Measurements from ENCODE around the gene CKM. TPM values are rescaled to one million over a fixed set of nuclear protein-coding genes. Genes with fewer than 3 reads are reported as not detected.
"Not testable (repeated sequence)": the region's sequence is repeated elsewhere in the genome, so short reads cannot be mapped to it uniquely, and the experiment has no call there.

CKM gene
- total and polyA plus RNA-seq, 2 of the 4 experiments (the other 2 are of a cell fraction), result not detected

DNA sequence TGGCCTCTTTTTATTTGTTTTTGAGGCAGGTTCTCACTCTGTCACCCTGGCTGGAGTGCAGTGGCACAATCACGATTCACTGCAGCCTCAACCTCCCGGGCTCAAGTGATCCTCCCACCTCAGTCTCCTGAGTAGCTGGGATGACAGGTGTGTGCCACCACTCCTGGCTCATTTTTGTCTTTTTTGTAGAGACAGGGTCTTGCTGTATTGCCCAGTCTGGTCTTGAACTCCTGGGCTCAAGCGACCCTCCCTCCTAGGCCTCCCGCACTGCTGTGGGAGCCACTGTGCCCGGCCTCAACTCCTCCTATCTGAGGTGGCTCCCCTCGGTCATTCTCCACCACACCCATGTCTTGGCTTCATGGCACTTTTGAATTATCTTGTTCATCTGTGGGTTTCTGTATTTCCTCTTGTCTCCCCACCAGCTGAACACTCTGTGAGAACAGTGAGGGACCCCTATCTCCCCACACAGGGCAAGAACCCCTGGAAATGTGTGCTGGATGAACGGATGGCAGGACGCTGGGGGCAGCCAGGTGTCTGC, 7.9 kb downstream of the CKM start:
- Histone ChIP-seq H2BK5ac (ENCODE audit: low read depth, low read length, poor library complexity, severe bottlenecking) (no peak overlapping the region), H4K91ac (ENCODE audit: insufficient read depth, low read depth, low read length) (no peak overlapping the region), H3K4me1 (ENCODE audit: control insufficient read depth, insufficient read depth, low read length) (no peaks in the 10 kb centered on the region), H3K4ac (ENCODE audit: low read depth, low read length) (no peak overlapping the region), H2AFZ (replicated peaks; ENCODE audit: low read length, poor library complexity) (no peak overlapping the region), H3K23ac (ENCODE audit: low read depth, low read length) (no peak overlapping the region), H2BK120ac (ENCODE audit: low read depth, low read length) (no peak overlapping the region), H3K27ac (ENCODE audit: insufficient read depth, low read length) (no peak overlapping the region), H4K5ac (ENCODE audit: low read depth, low read length) (no peak overlapping the region), H3K9me3 (ENCODE audit: control insufficient read depth, insufficient read depth, low read length) (no peaks in the 10 kb centered on the region), H3K79me1 (ENCODE audit: low read depth in 1 of 2, low read length in 2 of 2) (no peaks in the 10 kb centered on the region), H3K4me3 (ENCODE audit: insufficient read depth, low read depth, low read length) (no peak overlapping the region), H3K56ac (ENCODE audit: extremely low read depth, insufficient read depth, low read length) (no peak overlapping the region), H4K20me1 (ENCODE audit: insufficient read depth, low read length) (no peaks in the 10 kb centered on the region), H3K18ac (ENCODE audit: low read depth, low read length) (no peak overlapping the region), H3K9ac (ENCODE audit: low read depth, low read length) (no peak overlapping the region), H2BK15ac (ENCODE audit: low read depth, low read length) (no peak overlapping the region), H2AK5ac (ENCODE audit: low read depth, low read length) (no peak overlapping the region), H2AK9ac (replicated peaks; ENCODE audit: low read depth, low read length, poor library complexity) (no peak overlapping the region), H3K36me3 (ENCODE audit: control insufficient read depth, insufficient read depth, low read length) (no peaks in the 10 kb centered on the region), H3K14ac (replicated peaks; ENCODE audit: low read depth, low read length) (no peak overlapping the region), H2BK20ac (ENCODE audit: low read depth, low read length) (no peak overlapping the region), H3K4me2 (ENCODE audit: low read depth, low read length) (no peak overlapping the region), H3K9me1 (ENCODE audit: insufficient read depth, low read length) (no peaks in the 10 kb centered on the region), H4K8ac (ENCODE audit: low read depth in 2 of 2, low read length in 2 of 2) (no peak overlapping the region), H3K27me3 (ENCODE audit: control insufficient read depth, insufficient read depth, low read length) (peaks cover 30% of the 10 kb centered on the region)
- 80% methylated on average over 1 of the region's 8 CpGs; no CpG with 5 or more reads in 1 of the 2 experiments for WGBS, 2 experiments (ENCODE audit: extremely low coverage in 2 of 2, insufficient read length in 1 of 2)
- intact Hi-C loops (cut with micrococcal nuclease) (no loop called here), dilution Hi-C loops (cut with HindIII; ENCODE audit: low sequenced_read_pairs, unreplicated experiment) (no loop called here), in situ Hi-C loops (cut with MboI; ENCODE audit: low sequenced_read_pairs) (no loop called here)
- ChIA-PET POLR2A (ENCODE audit: unreplicated experiment) (no interaction called here), CTCF (no interaction called here)
- TF ChIP-seq MAZ (IDR thresholded peaks at IDR 0.05; ENCODE audit: borderline replicate concordance, low read depth, low read length) (no peak), FOS (IDR thresholded peaks at IDR 0.05; ENCODE audit: low read depth, low read length) (no peak), SMC3 (IDR thresholded peaks at IDR 0.05; ENCODE audit: low read depth, low read length) (no peak), CHD1 (IDR thresholded peaks at IDR 0.05; ENCODE audit: low read depth, low read length) (no peak), POLR2A (IDR thresholded peaks at IDR 0.05; ENCODE audit: low read depth, low read length) (no peak)
- TF ChIP-seq, protein P1, sequence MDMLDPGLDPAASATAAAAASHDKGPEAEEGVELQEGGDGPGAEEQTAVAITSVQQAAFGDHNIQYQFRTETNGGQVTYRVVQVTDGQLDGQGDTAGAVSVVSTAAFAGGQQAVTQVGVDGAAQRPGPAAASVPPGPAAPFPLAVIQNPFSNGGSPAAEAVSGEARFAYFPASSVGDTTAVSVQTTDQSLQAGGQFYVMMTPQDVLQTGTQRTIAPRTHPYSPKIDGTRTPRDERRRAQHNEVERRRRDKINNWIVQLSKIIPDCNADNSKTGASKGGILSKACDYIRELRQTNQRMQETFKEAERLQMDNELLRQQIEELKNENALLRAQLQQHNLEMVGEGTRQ (IDR thresholded peaks at IDR 0.05; ENCODE audit: low read depth, low read length), result no peak
- ATAC-seq (ENCODE audit: low read depth) (no peak), DNase-seq (no peak)
- BruUV-seq (replicated peaks), result no TSS peak

DNA sequence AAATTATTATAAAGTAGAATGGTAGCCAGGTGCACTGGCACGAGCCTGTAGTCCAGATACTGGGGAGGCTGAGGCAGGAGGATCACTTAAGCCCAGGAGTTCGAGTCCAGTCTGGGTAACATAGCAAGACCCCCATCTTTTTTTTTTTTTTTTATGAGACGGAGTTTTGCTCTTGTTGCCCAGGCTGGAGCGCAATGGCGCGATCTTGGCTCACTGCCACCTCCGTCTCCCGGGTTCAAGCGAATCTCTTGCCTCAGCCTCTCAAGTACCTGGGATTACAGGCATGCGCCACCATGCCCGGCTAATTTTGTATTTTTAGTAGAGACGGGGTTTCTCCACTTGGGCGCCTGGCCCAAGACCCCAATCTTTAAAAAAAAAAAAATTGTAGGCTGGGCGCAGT, 10.4 kb downstream of the CKM start:
- H3K4me1 ChIP-seq (ENCODE audit: control insufficient read depth, insufficient read depth, low read length); H3K56ac ChIP-seq (ENCODE audit: extremely low read depth, insufficient read depth, low read length); H3K27ac ChIP-seq (ENCODE audit: insufficient read depth, low read length); H2AK9ac ChIP-seq (replicated peaks; ENCODE audit: low read depth, low read length, poor library complexity); BruUV-seq (replicated peaks); H3K9ac ChIP-seq (ENCODE audit: low read depth, low read length); H3K9me1 ChIP-seq (ENCODE audit: insufficient read depth, low read length); DNase-seq; intact Hi-C loops (cut with micrococcal nuclease); H2BK15ac ChIP-seq (ENCODE audit: low read depth, low read length); H2AFZ ChIP-seq (replicated peaks; ENCODE audit: low read length, poor library complexity); POLR2A ChIA-PET (ENCODE audit: unreplicated experiment); H2BK20ac ChIP-seq (ENCODE audit: low read depth, low read length); H3K79me1 ChIP-seq (ENCODE audit: low read depth in 1 of 2, low read length in 2 of 2); H3K18ac ChIP-seq (ENCODE audit: low read depth, low read length); H3K9me3 ChIP-seq (ENCODE audit: control insufficient read depth, insufficient read depth, low read length); H3K4me3 ChIP-seq (ENCODE audit: insufficient read depth, low read depth, low read length); ATAC-seq (ENCODE audit: low read depth); H4K91ac ChIP-seq (ENCODE audit: insufficient read depth, low read depth, low read length); H3K36me3 ChIP-seq (ENCODE audit: control insufficient read depth, insufficient read depth, low read length); dilution Hi-C loops (cut with HindIII; ENCODE audit: low sequenced_read_pairs, unreplicated experiment); H4K20me1 ChIP-seq (ENCODE audit: insufficient read depth, low read length); H2BK5ac ChIP-seq (ENCODE audit: low read depth, low read length, poor library complexity, severe bottlenecking); H3K4me2 ChIP-seq (ENCODE audit: low read depth, low read length); CTCF ChIA-PET; in situ Hi-C loops (cut with MboI; ENCODE audit: low sequenced_read_pairs); H2AK5ac ChIP-seq (ENCODE audit: low read depth, low read length); H3K14ac ChIP-seq (replicated peaks; ENCODE audit: low read depth, low read length); H3K23ac ChIP-seq (ENCODE audit: low read depth, low read length); H2BK120ac ChIP-seq (ENCODE audit: low read depth, low read length); H3K4ac ChIP-seq (ENCODE audit: low read depth, low read length); H4K5ac ChIP-seq (ENCODE audit: low read depth, low read length); H4K8ac ChIP-seq (ENCODE audit: low read depth in 2 of 2, low read length in 2 of 2): not testable (repeated sequence)
- whole genome bisulfite sequencing, 2 experiments (ENCODE audit: extremely low coverage in 2 of 2, insufficient read length in 1 of 2), result no CpG with 5 or more reads among the region's 14 CpGs
- peaks cover 24% of the 10 kb centered on the region for H3K27me3 ChIP-seq (ENCODE audit: control insufficient read depth, insufficient read depth, low read length)

Data from IMR-90 (cell line).